DMS 273 treated with DMSO at 0.1 percent for 48 hours (cell line): ENCODE data around the gene CHRND.

Experiments
- DNase-seq: peaks from one replicate; lab custom pipeline; 2025; lab: John Stamatoyannopoulos, UW

CHRND gene

DNA sequence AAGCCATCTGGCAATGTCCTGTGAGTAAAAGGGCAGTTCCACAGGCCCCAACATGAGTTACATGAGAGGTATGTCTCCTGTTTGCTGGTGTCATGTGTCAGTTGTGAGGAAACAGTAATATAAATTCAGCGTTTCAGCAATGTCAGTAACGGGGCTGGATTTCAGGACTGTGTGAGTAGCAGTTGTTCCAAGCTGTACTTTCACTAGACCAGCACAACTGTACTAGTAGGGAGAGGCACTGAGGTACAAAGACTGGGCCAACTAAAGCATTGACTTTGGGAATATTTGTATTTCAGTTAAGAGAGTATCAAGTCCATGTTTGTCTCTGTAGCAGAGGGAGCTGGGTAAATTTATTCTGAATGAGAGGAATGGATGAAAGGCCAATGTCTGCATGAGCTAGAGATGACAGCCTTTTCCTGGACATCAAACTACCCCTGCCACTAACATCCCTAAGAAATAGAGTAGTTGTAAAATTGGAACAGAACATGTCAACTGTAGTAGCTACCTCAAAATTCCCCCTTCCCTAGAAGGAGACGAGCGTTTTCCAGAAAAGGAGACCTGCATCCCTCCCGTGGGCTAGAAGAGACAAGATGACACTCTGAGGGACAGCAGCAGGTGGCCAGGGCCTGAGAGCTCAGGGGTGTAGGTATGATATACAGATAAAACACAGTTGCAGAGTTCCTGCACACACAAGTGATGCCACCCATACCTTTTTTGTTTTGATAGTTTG is 48.9 kb downstream of the CHRND start:
- no peak for DNase-seq

DNA sequence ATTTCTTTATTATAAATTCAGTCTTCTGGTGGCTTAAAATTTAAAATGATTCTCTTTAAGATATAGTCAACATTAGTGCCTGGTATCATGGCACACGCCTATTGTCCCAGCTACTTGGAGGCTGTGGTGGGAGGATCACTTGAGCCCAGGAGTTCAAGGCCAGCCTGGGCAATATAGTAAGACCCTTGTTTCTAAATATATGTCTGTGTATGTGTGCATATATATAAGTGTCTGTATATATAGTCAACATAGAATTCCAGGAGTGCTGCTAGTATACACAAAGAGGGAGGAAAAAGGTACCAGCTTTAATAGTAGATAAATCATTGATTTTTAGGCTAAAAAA is 49.4 kb downstream of the CHRND start:
- no peak for DNase-seq

DNA sequence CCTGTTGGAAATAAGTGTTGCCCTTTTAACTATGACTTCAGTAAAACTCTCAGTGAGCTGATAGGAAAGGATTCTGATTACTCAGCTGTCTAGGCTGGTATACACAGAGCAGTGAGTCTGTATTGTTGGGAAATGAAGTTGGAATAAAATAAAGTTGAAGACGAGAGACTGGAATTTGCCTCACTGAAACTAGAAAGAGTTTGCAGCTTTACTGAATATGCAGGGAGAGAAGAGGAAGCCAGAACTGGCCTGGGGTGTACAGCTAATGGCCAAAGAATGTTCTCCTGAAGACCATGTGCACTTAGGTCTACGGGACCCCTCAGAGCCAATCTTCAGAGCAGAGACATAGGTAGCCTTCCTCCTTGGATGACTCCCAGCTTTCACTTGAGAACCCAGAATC is 51.0 kb downstream of the CHRND start:
- DNase-seq, result no peak

DNA sequence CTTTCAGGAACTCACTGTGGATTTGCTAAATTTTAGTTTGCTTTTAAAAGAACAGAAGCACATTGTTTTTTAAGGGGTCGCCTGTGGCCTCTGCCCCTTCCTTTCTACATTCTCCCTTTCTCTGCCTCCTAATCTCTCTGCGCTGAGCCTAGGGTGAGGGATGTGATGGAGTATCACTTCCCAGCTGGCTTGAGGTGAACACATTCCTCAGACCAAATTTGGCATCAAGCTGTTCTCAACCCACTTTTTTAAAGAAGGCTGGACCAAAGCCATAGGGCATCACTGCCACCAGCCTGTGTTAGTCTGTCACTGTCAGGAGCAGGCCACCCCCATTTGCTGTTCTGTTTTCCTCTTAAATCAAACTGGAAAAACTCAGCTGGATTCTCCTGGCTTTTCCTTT is 51.9 kb downstream of the CHRND start:
- no peak for DNase-seq

DNA sequence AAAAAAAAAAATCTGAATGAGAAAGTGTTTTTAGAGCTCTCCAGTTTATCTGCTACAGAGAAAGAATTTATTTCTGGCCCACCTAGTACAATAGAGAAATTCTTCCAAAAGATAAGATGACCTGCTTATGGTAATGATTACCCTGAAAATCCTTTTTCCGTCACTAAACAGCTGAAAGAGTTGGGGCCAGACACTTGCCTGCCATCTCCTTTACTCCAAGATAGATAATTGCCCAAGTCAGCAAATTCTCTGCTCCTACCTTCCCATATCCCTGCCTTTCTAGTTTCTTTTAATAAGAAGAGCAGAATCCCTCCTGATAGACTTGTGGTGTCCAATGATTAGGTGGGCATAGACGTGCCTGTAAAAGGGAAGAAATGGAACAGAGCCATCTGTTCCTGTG is 52.7 kb downstream of the CHRND start:
- DNase-seq, result no peak

DNA sequence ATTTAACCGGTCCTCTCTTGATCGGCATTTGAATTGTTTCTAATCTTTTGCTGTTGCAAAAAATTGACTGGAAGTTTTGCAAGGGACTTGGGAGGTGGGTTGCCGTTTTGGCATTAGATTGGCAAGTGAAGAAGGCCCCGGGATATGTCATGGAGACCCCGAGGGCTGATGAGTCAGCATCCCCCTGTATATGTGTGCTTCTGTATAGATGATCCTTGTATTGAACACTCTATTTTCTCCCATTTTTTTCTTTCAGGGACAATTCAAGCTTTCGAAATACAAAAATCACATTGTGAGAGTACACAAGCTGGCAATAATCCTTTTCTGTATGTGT is 54.7 kb downstream of the CHRND start:
- no peak for DNase-seq

DNA sequence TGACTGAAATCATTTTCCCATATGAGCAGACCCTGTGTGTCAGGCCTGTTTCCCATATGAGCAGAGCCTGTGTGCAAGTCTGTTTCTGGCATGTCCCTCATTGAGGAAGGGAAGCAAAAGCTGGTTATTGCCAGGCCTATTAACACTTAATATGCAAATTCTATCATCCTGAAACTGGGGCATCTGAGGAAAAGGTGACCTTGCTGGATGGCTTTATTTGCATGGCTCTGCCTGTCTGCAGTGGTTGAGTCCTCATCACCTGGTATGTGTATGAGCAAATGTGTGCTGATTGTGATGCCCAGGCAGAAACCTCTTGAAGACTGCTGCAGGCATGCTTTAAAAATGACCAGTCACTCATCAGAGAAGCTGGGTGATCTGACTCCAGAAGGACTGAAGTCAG is 55.8 kb downstream of the CHRND start:
- DNase-seq, result no peak

DNA sequence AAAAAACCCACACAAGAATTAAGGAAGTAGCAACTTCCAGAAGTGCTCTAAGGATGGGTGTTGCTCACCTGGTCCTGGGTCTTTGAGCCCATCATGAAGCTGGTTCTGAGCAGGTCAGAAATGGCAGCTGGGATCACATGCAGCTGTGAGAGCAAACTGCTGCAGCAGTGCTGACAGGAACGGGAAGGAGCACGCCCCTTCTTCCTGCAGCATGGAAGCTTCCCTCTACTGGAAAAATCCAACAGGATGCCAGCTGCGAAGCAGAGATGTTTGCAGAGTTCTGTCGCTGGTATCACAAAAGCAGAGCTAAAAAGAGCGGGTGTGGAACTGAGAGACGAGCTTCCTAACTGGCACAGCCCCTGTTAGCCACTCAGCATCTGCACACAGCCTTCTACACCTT is 58.3 kb downstream of the CHRND start:
- DNase-seq, result no peak
